ENCODE data around the gene JAKMIP1.

The JAKMIP1 gene

GRCh38 chr4:6095023-6095752, 105.2 kb downstream of the JAKMIP1 start:
- no peak for DNase-seq (ENCODE audit: low read depth)

GRCh38 chr4:6093671-6094070, 106.7 kb downstream of the JAKMIP1 start:
- DNase-seq (ENCODE audit: low read depth), result no peak

- no peak for DNase-seq (ENCODE audit: low read depth)
Observed at GRCh38 chr4:6092971-6093370, 107.4 kb downstream of the JAKMIP1 start.

- DNase-seq (ENCODE audit: low read depth), result no peak
Observed at GRCh38 chr4:6092131-6092530, 108.2 kb downstream of the JAKMIP1 start.

- DNase-seq (ENCODE audit: low read depth), result no peak
Observed at GRCh38 chr4:6090931-6091330, 109.4 kb downstream of the JAKMIP1 start.

- no peak for DNase-seq (ENCODE audit: low read depth)
Observed at GRCh38 chr4:6088950-6089349, 111.4 kb downstream of the JAKMIP1 start.

GRCh38 chr4:6087669-6088341, 112.5 kb downstream of the JAKMIP1 start:
- DNase-seq (ENCODE audit: low read depth), result no peak

GRCh38 chr4:6086846-6087245, 113.5 kb downstream of the JAKMIP1 start:
- DNase-seq (ENCODE audit: low read depth), result no peak

GRCh38 chr4:6085691-6086628, 114.4 kb downstream of the JAKMIP1 start:
- no peak for DNase-seq (ENCODE audit: low read depth)

GRCh38 chr4:6085028-6085690, 115.2 kb downstream of the JAKMIP1 start:
- DNase-seq (ENCODE audit: low read depth), result no peak

- DNase-seq (ENCODE audit: low read depth), result no peak
Observed at GRCh38 chr4:6079965-6080364, 120.4 kb downstream of the JAKMIP1 start.

GRCh38 chr4:6078560-6078959, 121.8 kb downstream of the JAKMIP1 start:
- DNase-seq (ENCODE audit: low read depth), result no peak

- DNase-seq (ENCODE audit: low read depth), result no peak
Observed at GRCh38 chr4:6076391-6076790, 124.0 kb downstream of the JAKMIP1 start.

GRCh38 chr4:6074758-6075157, 125.6 kb downstream of the JAKMIP1 start:
- DNase-seq (ENCODE audit: low read depth), result no peak

GRCh38 chr4:6071959-6072720, 128.2 kb downstream of the JAKMIP1 start:
- DNase-seq (ENCODE audit: low read depth), result no peak

GRCh38 chr4:6071191-6071958, 129.0 kb downstream of the JAKMIP1 start:
- no peak for DNase-seq (ENCODE audit: low read depth)

GRCh38 chr4:6069845-6070709, 130.3 kb downstream of the JAKMIP1 start:
- DNase-seq (ENCODE audit: low read depth), result no peak

- DNase-seq (ENCODE audit: low read depth), result no peak
Observed at GRCh38 chr4:6068986-6069385, 131.4 kb downstream of the JAKMIP1 start.

- DNase-seq (ENCODE audit: low read depth), result no peak
Observed at GRCh38 chr4:6065934-6066590, 134.3 kb downstream of the JAKMIP1 start.
